Kasumi-1 (cell line): ENCODE results near the gene OVOL1.
A peak's percentile ranks its signal among the peaks of the same experiment; 100 is the strongest.

ENCODE experiments used
- DNase-seq, 2 experiments: peaks; one replicate each; lab custom pipeline; 2025; lab: John Stamatoyannopoulos, UW

Gene OVOL1

DNA sequence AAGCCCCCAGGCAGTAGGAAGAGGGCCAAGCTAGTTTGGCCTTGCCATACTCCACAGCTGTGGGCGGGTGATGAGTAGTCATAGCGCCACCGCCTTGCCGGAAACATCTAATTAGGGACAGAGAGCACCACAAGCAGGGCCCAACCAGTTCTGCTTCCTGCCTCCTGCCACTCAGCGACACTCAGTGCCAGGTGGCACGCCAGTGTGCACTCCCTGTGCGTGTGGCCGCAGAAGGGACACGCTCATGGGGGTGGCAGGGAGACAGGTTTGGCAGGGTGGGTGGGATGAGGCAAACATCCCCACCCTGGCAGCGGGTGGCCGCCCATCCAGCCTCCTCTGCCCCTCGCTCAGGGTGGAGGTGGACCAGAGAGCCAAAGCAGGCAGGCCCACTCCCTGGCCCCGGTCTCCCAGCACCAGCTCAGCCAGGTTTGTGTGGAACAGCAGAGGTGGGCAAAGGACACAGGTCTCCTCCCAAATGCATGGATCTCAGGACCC is 4.9 kb downstream of the OVOL1 start:
- DNase-seq: peak; percentile 68 to 71

DNA sequence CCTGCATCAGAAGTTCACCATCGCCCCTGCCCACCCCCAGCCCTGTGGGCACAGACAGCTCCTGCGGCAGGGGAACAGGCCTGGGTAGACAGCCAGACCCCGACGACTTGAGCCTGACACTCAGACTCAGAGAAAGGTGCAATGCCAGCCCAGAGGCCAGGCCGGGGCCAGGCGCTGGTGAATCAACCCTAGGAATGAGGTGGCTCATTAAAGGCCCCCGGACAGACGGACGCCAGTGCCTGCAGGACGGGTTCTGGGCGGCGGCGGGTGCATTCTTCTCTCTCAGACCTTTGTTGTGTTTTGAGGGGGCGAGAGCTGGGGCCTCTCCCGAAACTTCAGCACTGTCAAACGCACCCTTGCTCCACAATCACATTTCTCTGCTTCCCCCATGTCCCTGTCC is 5.6 kb downstream of the OVOL1 start:
- no peak for DNase-seq

DNA sequence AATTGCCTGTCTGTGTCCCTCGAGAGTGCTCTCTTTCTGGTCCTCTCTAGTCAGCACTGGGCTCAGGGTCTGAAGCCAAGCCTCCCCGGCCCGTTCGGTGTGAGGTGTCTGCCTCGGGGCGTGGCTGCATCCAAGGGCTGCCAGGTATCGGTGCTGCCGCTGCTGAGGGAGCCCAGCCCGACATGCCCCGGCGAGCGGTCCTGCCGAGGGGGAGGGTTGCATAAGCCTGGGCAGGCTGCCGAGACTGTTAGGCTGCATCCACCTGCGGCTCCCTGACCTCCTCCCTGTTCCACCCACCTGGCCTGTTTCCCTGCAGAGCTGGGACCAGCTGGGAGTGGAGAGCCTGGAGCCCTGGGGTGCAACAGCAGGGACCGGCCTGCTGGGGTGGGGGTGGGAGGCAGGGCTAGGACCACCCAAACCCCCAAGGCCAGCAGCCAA is 6.3 kb downstream of the OVOL1 start:
- no peak for DNase-seq

DNA sequence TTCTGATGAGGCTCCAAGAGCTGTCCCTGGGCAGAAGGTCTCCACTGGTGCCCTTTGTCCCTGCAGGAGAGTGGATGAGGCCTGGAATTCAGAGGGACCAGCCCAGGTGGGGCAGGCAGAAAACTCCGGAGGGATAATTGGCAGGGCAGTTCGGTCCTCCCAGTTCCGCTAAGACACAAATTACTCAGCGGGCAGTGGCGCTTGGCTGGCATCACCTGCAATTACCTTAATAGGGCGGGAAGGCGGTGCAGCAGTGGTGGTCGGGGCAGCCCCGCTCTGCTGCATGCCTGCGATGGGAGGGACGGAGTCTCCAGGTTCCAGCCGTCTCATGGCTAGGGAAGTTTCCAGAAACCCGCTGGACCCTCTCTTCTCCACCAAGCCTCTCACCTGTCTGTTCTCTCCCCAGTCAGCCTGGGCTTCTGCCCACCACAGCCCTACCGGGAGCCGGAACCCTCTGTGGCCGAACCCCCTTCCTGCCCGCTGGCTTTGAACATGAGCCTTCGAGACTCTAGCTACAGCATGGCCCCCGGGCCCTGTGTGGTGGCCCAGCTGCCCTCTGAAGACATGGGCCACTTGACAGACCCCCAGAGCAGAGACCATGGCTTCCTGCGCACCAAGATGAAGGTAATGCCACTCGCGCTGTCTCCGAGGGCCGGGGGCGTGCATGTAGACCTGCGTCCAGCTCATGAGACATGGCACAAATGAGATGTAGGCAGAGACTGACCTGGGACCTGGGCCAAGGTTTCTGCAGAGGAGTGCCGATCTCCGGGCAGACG is 7.0 kb downstream of the OVOL1 start:
- no peak for DNase-seq

DNA sequence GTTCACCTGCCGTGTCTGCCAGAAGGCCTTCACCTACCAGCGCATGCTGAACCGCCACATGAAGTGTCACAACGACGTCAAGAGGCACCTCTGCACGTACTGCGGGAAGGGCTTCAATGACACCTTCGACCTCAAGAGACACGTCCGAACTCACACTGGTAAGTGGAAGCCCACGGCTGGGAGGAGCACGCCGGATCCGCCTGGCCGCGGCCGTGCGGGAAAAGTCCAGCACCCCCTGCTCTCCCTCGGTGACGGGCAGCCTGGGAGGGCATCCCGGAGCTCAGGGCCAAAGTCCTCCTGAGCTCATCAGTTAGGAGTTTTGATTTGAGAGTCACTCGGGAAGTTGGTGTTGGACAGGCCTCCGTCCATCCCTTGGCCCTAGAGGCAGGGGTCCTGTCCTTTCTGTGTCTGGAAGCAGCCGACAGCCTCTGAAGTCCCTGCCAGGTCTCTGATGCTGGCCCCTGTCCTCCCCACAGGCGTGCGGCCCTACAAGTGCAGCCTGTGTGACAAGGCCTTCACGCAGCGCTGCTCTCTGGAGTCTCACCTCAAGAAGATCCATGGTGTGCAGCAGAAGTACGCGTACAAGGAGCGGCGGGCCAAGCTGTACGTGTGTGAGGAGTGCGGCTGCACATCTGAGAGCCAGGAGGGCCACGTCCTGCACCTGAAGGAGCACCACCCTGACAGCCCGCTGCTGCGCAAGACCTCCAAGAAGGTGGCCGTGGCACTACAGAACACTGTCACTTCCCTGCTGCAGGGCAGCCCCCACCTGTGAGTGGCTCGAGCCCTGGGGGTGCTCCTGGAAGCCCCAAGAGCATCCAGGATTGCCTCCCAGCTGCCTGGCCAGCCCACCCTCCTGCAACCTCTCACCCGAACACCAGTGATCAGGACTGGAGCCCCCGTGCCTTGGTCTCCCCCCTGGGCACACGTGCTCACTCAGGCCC is 8.0 kb downstream of the OVOL1 start:
- DNase-seq: no peak

DNA sequence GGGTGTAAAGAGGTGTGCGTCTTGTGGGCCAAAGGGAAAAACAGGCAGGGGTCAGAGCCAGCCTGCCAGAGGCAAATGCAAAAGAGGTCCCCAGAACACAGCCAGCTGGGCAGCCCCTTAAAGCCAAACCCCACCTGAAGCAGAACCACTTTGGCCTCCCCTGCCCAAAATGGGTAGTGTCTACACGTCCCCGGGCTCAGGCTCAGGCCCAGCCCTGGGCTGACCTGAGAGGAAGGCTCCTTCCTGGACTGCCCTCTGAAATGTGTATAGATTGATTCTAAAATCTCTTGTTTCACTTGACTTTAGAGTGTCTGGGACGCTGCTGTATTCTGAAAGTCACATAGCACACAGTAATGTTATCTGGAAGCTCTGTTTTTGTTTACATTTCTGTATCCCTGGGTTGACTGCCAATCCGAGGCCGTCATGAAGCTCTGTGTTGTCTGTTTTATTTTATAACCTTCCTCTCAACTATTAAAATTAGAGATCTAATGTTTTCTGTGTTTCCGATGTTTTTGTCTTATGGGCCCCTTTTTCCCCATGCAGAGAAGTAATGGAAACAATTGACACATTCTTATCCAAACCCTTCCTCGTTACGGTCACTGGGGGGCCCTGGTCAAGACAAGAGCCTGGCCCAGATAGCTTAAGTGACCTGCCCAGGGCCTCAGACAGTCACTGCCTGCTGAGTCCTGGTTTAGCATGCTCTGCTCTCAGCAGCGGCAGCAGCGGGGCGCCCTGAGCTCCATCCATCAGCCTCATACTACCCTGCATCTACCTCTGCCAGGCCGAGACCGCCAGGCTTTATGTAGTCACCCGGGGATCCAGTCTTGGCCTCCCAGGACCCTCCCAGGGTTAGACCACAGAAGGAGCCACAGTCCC is 10.1 kb downstream of the OVOL1 start:
- DNase-seq: no peak

DNA sequence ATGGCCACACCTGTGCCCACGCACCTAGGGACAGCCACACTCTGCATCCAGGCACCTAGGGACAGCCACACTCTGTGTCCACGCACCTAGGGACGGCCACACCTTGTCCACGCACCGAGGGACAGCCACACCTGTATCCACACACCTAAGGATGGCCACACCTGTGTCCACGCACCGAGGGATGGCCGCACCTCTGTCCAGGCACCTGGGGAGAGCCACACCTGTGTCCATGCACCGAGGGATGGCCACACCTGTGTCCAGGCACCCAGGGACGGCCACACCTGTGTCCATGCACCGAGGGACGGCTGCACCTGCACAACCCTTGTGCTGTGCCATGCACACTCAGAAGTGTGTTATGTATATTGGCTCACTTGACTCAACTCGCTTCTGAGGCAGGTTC is 10.8 kb downstream of the OVOL1 start:
- no peak for DNase-seq

DNA sequence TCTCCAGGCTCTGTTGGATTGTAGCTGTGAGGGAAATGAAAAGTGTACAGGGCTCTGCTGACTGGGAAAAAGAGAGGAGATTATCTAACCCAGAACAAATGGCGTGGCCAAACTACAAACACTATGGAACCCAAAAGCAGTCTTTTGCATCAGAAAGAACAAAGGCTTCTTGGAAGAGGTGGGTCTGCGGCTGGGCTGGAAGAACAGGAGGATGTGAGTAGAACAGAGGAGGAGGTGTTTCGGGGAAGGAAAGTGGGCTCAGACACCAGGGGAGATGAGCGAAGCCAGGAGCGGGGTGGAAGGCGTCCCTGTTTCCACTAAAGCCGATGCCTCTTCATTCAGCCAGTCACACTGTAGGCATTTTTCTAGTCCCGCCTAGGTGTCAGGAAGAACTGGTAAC is 12.0 kb downstream of the OVOL1 start:
- no peak for DNase-seq

DNA sequence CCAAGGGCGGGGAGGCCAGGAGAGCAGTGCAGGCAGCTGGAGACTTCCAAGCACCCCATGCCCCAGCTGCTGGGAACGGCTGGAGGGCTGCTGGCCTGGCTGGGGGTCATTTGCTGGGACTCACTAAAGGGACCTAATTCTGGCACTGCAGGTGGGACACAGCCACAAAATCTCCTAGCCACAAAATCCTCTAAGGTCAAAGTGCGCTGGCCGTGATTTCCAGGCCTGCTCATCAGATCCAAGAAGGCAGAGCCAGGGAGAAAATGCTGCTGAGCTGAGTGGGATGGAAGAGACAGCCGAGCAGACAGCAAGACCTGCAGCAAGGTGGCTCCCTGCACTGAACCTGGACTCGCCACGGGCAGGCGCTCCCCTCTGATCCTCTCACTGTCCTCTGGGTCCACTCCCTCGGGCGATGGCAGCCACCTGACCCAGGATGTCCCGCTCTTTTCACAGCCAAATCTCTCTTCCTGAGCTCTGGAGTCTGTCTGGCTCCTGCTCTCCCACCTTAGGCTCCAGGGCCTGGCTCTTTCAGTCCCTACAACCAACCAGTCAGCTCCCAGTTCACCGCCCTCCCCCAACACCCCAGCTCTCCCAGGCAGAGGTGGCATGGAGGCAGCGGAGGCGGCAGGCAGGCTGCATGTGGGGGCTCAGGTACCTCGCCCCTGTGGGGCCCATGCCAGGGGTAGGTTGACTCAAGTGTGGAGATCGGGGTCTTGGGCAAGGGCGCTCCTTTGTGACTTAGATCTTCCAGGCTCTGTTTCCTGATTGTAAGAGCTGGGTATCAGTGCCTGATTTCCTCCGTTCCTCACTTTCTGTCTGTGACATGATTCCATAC is 14.5 kb downstream of the OVOL1 start:
- no peak for DNase-seq

DNA sequence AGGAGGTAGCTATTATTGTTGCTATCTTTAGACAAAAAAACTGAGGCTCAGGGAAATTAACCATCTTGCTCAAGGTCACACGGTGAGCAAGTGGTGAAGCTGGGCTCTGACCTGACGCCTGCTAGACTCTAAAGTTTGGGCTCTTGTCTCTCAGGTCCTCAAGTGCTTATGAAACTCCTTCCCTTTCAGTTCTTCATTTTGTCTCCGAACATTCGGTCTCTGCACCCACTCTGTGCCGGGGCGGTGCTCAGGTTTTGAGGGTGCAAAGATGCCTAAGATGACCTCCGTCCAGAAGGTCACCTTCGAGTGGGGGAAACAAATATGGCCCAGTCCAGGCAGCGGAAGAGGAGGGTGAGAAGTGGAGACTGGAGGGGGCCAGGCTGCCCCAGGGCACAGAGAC is 16.0 kb downstream of the OVOL1 start:
- DNase-seq: no peak

DNA sequence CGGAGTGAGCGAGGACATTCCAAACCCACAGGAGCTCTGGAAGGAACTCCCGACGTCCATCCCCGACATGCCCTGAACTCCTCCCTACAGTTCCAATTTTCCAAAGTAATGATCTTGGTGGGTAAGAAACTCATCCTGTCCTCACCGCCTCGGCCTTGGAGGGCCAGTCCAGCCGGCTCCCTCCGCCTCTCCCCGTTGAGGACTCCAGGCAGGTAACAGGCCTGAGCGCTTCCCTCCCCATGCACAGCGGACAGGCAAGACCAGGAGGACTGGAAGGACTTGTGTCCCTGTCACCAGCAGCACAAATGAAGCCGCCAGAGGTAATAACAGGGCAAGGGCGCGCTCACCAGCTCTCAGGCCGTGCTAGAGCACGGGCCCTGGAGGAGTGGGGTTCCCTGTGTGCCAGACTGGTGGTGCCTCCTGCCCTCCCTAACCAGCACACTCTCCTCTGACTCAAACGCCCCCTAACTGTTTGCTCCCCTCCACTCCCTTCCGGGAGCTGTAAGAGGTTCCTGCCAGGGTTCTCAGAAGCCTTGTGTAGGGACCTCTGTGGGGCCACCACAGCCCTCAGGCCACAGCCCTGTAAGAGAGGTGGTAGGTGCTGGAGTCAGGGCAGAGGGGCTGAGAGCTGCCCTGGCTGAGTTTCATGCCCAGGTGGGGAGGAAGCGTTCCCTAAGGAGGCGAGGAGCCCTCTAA is 17.1 kb downstream of the OVOL1 start:
- DNase-seq: no peak

DNA sequence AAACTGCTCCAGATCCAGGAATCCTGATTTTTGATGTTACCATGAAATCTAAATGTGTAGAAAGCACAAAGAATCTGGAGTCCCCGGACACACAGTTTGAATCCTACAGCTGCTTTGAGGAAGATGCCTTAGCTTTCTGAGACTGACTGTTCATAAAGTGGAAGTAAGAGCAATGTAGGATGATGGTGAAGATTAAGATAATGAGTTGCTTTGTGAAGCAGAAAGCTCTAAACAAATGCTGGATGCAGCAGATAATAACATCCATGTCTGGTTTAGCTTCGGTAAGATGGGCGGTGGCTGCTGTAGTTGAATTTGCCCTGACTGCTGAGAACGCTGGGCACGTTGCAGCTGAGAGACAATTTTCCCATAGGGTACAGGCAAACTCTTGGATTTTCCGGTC is 20.1 kb downstream of the OVOL1 start:
- no peak for DNase-seq

DNA sequence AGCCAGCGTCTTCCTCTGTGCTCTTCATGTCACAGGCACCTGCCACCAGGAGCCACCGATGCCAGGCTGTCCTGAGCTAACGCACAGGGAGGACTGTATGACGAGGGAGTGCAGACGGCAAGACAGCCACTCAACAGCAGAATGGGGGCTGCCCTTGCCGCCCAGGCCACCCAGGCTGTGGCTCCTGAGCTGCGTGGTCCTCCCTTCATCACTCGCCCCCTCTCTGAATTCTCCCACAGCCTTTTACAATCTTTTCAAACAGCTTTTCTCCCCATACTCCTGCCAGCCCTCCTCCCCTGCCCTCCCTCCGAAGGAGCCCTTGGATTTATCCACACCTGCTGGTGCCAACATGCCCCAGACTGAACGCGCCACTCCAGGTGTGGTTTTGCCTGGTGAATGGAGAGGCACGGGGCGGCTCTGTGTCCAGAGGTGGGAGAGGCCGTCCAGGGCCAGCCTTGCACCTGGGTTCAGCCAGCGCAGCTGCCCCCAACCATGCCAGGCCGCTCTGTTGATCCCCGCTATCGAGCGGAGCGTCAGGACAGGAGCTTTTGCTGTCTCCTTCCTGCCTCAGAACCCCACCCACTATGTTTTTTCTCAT is 22.0 kb downstream of the OVOL1 start:
- DNase-seq: no peak

DNA sequence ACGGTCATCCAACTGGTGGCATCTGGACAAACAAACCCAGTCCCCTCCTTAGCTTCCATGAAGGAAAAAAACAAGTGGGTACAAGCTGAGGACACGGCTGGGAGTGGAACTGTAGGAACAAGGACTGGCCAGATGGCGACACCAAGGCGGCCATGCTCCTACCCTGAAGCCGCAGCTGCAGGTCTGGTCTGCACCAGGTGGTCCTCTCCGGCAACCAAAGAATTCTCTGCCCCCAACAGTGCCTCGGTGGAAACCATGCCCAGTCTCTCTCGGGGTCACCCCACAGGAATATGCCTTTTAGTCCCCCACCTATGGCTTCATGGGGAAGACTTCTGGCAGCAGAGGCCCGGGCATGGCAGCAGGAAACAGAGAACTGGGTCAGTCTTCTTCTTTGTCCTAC is 22.6 kb downstream of the OVOL1 start:
- DNase-seq: no peak

DNA sequence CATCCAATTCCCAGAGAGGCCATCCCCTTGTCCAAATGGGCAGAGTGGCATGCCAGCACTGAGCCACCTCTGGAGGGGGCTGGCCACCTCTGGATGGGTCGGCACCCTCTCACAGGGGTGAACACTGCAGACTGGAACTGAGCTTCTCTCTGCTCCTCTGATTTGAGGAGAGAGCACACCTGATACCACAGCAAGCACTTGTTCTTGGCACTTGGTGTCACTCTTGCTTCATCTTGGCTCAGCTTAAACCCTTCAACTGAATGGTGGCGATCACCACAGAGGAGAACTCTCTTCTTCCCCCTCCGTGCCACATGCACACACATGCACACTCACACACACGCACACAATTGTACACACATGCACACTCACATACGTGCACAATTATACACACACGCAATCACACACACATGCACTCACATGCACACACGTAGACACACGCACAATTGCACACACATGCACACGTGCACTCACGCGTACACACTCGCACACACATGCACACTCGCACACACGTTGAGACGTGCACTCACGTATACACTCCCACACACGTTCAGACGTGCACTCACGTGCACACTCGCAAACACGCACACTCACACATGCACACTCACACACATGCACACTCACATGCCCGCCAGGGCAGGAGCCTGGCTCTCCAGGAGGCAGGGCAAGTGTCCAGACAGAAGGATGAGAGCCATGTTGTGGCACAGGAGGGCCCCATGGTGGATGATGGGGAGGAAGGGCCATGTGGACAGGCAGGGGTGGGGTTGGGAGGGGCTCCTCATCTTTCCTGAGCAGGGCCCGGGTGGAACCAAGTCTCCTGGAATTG is 23.4 kb downstream of the OVOL1 start:
- no peak for DNase-seq

DNA sequence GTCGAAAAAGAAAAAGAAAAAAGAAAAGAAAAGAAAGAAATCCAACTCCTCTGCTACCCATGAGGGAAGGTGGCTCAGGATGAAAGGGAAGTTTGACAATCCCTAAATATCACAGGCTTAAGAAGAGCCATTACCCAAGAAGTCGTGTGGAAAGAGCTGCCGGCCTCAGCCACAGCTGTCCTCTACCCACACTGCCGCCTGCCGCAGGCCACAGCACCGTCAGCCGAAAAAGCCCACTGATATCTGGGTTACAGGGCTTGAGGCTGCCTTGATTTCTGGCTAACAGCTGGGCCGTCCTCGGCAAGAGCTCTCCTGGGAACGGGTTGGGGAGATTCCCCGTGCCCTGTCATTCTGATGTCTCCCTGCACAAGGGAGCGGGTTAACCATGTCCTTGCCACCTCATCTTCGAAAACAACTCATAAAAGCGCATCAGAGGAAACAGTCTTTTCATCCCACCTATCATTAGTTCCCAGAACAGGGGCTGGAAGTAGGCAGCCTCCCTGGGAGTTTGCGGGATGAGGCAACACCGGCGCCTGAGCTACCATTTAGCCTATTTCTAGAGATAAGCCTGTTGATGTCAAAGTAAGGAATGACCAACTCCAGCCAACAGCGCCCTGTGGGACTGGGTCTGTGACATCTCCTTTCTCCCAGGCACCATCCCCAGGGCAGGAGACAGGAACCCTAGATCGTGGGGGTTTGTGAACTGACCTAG is 25.1 kb downstream of the OVOL1 start:
- DNase-seq: no peak

DNA sequence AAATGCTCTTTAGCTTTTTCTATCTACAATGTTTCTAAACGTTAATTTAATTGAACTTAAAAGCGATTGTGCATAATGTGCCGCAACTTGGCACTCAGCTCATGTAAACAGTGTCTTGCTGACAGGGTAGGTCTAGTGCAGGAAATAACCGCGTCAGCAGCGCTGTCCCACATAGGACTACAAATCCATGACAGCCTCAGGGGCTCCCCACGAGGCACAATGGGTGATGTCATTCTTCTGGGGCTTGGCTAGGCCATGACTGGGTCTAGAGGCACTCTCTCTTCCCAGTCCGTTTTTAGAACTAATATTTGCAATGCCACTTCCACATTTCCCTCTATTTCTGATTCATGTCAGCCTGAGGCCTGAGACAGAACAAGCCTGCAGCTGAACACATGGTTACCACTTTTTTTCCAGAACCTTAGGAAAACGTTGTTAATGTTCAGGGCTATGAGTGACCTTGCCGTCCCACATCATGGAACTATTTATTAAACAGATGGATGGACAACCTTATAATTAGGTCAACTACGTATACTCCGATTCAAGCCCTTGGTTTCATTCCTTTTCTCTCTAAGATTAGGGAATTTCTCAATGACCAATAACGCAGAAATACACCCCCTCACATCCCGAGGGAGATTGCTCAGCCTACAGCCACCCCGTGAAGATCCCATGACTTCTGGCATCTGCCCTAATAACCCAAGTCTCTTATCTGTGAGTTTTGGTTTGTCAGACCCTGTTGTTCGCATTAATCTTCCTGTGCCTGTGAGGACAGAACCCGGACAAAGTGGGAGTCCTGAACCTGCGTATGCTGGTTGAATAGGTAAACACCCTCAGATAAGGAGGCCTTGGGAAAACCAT is 27.5 kb downstream of the OVOL1 start:
- DNase-seq: no peak
